Fibroblast of pulmonary artery (primary cell): Measurements from ENCODE around the gene USP44.
"Not testable (repeated sequence)": the region's sequence is repeated elsewhere in the genome, so short reads cannot be mapped to it uniquely, and the experiment has no call there.

Experiments
- DNase-seq: peaks from one replicate; pipeline ENCODE4 v3.0.0-alpha.2; 2010; ENCODE audit warnings: low read depth
- H3K4me3 ChIP-seq: replicated peaks from 2 replicates; pipeline ENCODE4 v1.5.1; 2011; ENCODE audit warnings: low read depth, mild to moderate bottlenecking, control low read depth, low read length, moderate library complexity
- TF ChIP-seq, protein P1 (sequence below): IDR thresholded peaks from 2 replicates; pipeline ENCODE4 v1.5.1; 2011; ENCODE audit warnings: mild to moderate bottlenecking, control low read depth, low read length, inconsistent platforms; ENCODE audit errors: missing control alignments

USP44 gene

DNA sequence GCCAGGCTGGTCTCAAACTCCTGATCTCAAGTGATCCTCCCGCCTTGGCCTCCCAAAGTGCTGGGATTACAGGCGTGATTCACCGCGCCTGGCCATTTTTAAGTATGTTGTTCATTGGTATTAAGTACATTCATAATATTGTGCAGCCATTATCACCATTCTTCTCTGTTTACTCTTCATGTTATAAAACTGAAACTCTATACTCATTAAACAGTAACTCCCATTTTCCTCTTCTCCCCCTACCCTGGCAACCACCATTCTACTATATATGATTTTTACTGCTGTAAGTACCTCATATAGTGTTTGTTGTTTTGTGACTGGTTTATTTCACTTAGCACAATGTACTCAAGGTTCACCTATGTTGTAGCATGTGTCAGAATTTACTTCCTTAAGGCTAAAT lies 54.2 kb downstream of the USP44 start:
- TF ChIP-seq, protein P1, sequence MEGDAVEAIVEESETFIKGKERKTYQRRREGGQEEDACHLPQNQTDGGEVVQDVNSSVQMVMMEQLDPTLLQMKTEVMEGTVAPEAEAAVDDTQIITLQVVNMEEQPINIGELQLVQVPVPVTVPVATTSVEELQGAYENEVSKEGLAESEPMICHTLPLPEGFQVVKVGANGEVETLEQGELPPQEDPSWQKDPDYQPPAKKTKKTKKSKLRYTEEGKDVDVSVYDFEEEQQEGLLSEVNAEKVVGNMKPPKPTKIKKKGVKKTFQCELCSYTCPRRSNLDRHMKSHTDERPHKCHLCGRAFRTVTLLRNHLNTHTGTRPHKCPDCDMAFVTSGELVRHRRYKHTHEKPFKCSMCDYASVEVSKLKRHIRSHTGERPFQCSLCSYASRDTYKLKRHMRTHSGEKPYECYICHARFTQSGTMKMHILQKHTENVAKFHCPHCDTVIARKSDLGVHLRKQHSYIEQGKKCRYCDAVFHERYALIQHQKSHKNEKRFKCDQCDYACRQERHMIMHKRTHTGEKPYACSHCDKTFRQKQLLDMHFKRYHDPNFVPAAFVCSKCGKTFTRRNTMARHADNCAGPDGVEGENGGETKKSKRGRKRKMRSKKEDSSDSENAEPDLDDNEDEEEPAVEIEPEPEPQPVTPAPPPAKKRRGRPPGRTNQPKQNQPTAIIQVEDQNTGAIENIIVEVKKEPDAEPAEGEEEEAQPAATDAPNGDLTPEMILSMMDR, result no peak
- H3K4me3 ChIP-seq, result no peak overlapping the region
- no peak for DNase-seq

DNA sequence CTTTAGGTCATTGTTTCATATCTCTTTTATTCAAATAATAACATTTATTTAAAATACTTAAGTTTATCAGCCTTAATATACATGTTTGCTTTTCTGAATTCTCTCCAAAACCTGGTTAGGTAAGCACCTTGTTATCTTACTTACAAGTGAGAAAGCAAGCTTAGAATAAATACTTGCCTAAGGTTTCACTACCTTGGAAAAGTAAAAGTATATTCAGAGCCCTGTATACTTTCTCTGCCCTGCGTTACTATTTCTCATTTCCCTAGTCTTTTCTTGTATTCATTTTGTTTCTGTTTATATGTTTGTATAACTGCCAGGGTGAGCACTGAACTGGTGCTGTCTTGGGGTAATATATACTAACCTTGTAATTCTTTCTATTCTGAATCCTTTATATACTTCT lies 55.8 kb downstream of the USP44 start:
- DNase-seq, result no peak
- TF ChIP-seq, protein P1, result no peak
- no peak overlapping the region for H3K4me3 ChIP-seq

GRCh38 chr12:95494888-95495287 lies 56.4 kb downstream of the USP44 start:
- H3K4me3 ChIP-seq, result no peak overlapping the region
- TF ChIP-seq, protein P1, result no peak
- DNase-seq, result no peak

DNA sequence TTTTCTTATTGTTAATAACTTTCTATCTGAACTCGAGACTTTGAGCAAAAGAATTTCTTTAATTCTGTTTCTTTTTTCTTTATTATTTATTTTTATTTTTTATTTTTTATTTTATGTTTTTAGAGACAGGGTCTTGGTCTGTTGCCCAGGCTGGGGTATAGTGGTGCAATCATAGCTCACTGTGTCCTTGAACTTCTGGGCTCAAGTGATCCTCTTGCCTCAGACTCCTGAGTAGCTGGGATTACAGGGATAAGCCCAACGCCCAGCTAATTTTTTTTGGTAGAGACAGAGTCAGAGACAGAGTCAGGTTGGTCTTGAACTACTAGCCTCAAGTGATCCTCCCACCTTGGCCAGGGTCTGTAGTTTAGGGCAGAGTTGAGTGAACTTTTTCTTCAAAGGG lies 58.8 kb downstream of the USP44 start:
- no peak overlapping the region for H3K4me3 ChIP-seq
- TF ChIP-seq, protein P1, result no peak
- DNase-seq, result no peak

DNA sequence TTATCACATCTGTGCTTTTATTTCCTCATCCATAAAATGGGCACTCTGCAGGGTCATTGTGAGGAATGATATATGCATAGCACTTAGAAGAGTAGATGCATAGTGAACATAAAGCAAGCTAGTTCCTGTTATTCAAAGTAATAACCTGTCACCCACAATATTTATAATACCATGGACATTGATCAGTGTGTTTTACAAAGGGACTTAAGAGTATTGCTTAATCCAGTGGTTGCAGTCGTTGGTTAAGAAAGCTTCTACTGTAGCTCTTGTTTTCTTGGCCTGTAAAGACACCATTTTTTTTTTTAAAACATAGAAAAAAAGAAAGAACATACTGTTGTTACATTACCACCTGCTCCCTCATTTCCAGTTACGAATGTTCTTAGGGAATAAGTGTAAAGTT lies 64.3 kb downstream of the USP44 start:
- DNase-seq, result no peak
- no peak overlapping the region for H3K4me3 ChIP-seq
- TF ChIP-seq, protein P1, result no peak

DNA sequence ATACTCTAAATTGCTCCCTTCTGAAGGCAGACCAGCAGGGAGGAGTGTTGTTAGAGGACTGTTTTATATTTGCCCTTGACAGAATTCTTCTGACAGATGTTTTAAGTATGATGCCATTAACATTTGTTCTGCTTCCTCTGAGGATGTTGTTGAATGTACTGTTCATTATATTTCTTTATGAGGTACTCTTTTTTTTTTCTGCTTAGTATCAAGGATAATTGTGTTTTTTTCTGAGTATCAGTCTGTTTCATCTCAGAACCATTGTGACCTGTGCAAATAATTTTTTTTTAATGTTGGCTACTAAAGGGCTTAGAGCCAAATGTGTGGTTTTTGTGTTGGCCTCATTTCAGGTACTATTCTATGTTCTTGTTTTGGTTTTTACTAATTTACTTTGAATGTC lies 66.8 kb downstream of the USP44 start:
- DNase-seq, result peak; percentile 43
- TF ChIP-seq, protein P1, result no peak
- no peak overlapping the region for H3K4me3 ChIP-seq

DNA sequence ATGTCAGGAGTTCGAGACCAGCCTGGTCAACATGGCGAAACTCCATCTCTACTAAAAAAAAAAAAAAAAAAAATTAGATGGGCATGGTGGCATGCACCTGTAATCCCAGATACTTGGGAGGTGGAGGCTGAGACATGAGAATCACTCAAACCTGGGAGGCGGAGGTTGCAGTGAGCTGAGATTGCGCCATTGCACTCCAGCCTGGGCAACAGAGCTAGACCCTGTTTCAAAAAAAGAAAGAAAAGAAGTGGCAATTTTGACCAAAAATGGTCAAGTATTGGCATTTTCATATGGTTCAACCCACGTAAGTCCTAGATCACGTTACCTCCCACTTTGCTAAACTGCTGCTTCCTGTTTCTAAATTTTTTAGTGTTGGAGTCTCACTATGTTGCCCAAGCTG lies 68.7 kb downstream of the USP44 start:
- not testable (repeated sequence) for H3K4me3 ChIP-seq, DNase-seq

- H3K4me3 ChIP-seq, result no peak overlapping the region
- TF ChIP-seq, protein P1, result no peak
- no peak for DNase-seq
Measured at GRCh38 chr12:95481888-95482287, 69.4 kb downstream of the USP44 start.
